Measurements from ENCODE around the gene MFGE8.

The MFGE8 gene

DNA sequence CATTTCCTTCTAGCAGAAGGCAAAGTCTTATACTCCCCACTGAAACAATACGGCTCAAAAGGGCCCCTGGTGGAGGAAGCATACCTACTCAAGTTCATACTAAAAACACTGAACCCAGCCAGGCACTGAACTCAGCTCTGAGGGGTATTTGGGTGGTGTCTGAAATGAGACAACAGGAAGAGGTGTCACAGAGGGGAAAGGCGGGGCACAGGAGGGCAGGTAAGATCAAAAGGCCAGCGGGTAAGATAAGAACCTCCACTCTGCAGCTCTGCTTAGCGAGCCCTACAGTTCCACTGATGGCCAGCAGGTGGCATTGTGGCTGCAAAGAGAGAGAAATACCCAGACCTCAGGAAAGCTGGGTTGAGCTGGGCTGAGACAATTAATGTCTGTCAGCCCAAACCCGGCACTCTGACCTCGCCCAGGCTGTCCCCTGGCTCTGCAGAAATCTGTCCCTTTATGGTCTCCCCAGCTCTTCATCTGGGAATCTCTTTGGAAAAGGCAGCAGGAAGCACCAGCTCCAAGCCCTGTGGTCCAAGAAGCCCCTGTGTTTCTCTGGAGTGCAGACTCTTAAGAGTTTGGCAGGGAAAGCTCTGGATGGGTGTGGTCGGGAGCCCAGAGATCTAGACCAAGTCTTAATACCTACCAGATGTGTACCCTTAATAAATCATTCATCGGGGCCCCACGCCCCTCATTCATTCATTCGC lies 8.4 kb downstream of the MFGE8 start:
- peak; percentile 93 for TF ChIP-seq CTCF (IDR thresholded peaks at IDR 0.05; ENCODE audit: control extremely low read depth, extremely low read depth, low read depth, missing control alignments)
- CTCF ChIA-PET = interaction anchor here (0.7 to 3.6 kb wide), 51 partner anchors 9 to 396 kb away, joined by 3 to 29 read pairs (median 5); partner anchors contain the start of genes HAPLN3, ISG20 and MFGE8
- POLR2A ChIA-PET = no interaction called here

GRCh38 chr15:88904257-88904623 lies 8.9 kb downstream of the MFGE8 start:
- ChIA-PET CTCF (interaction anchor here (0.7 to 3.6 kb wide), 45 partner anchors 7 to 302 kb away, joined by 3 to 29 read pairs (median 5); partner anchors contain the start of genes HAPLN3, ISG20 and MFGE8), POLR2A (no interaction called here)
- TF ChIP-seq CTCF (IDR thresholded peaks at IDR 0.05; ENCODE audit: control extremely low read depth, extremely low read depth, low read depth, missing control alignments) = no peak
- DNase-seq (ENCODE audit: extremely low spot score) = no peak

More for the DNA sequence above, 8.4 kb downstream of the MFGE8 start:
- DNase-seq (ENCODE audit: extremely low spot score) = peak; percentile 85

- TF ChIP-seq CTCF (IDR thresholded peaks at IDR 0.05; ENCODE audit: control extremely low read depth, extremely low read depth, low read depth, missing control alignments) = no peak
- DNase-seq (ENCODE audit: extremely low spot score) = no peak
- ChIA-PET POLR2A (no interaction called here), CTCF (interaction anchor here (1.1 to 3.6 kb wide), 3 partner anchors 9 to 275 kb away, joined by 3 to 23 read pairs (median 3); no protein-coding TSS in a partner anchor)
These were observed 10.3 kb downstream of the MFGE8 start for GRCh38 chr15:88902846-88903245.

DNA sequence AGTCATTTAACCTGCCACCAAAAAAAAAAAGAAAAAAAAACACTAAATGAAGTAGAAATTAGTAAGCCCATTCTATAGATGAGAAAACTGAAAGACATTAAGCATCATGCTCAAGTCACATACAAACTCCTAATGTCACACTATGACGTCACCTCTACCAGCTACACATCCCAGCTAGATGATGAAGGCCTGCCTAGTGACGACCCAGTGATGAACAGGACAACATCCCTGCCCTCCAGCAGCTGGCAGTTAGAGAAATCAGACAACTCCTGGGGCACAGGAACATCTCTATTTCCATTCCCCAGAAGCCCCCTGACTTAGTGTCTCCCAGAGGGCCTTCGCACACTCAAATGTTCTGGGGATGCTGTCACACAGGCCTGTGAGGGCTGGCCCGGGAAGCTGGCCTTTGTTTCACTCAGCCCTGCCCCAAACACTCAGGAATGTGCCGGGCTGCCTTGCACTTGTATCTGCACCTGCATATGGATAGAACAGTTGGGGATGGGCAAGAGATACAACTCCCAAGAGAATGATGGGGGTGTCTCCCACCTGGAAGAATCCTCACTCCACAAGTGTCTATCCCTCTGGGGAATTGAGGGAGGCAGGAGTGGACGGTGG lies 10.9 kb downstream of the MFGE8 start:
- POLR2A ChIA-PET = no interaction called here
- CTCF ChIA-PET = interaction anchor here (1.1 kb wide), 1 partner anchor 12 kb away, joined by 3 read pairs; no protein-coding TSS in a partner anchor

DNA sequence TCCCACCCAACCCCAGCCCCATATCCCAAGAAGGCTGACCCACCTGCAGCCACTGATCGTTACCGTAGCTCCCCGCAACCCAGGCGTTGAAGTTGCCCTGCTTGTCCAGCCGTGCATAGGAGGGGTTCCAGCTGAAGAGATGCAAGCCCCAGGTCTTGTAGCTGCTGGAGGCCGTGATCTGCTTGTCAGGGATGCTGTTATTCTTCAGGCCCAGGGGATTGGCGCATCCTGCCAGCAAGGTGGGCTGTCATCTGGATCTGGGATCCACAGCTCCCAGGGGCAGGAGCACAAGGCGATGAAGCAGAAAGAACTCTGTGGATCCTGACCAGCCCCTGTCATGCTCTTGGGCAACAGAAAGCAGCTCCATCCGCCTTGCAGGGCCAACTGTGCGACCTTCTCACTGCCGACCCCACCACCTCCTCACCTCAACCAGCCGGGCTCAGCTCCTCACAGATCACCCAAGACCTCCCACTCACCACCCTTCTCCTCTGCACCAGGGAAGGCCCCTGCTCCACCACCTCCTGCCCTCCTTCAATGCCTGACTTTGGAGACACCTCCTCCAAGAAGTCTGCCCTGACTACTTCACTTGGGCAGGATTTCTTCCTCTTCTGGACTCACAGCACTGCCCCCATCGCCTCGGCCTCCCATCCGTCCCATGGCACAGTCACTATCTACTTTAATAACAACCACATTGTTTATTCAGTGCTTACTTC lies 11.5 kb downstream of the MFGE8 start:
- no peak for TF ChIP-seq CTCF (IDR thresholded peaks at IDR 0.05; ENCODE audit: control extremely low read depth, extremely low read depth, low read depth, missing control alignments)
- ChIA-PET CTCF (no interaction called here), POLR2A (no interaction called here)
- no peak for DNase-seq (ENCODE audit: extremely low spot score)

More for the DNA sequence above, 10.9 kb downstream of the MFGE8 start:
- no peak for TF ChIP-seq CTCF (IDR thresholded peaks at IDR 0.05; ENCODE audit: control extremely low read depth, extremely low read depth, low read depth, missing control alignments)
- no peak for DNase-seq (ENCODE audit: extremely low spot score)

- TF ChIP-seq CTCF (IDR thresholded peaks at IDR 0.05; ENCODE audit: control extremely low read depth, extremely low read depth, low read depth, missing control alignments) = no peak
- CTCF ChIA-PET = no interaction called here
- DNase-seq (ENCODE audit: extremely low spot score) = no peak
- POLR2A ChIA-PET = no interaction called here
These were observed 12.2 kb downstream of the MFGE8 start for GRCh38 chr15:88900982-88901418.
